K562 (cell line): ENCODE data around the gene ZNF791.

Experiments
- FIP1L1 ChIP-seq: fragments of 200-400 bp; formaldehyde crosslinking; IDR thresholded peaks from 2 replicates; pipeline ENCODE4 v1.6.1; 2018; ENCODE audit warnings: mild to moderate bottlenecking, low read depth, low read length; ENCODE audit not compliant: poor library complexity, severe bottlenecking
- FOXA3 ChIP-seq, 2 experiments: fragments of 450-650 bp in 1 of 2; sonication (generic) in 1 of 2; formaldehyde crosslinking; IDR thresholded peaks in 1 of 2; conservative IDR thresholded peaks in 1 of 2; 2 replicates each; pipeline versions ENCODE4 v1.4.0 to v1.8.0; 2020 to 2022; ENCODE audit warnings: mild to moderate bottlenecking in 2 of 2, missing genetic modification reagents in 1 of 2
- HLTF ChIP-seq: fragments of 450-650 bp; IDR thresholded peaks from 2 replicates; pipeline ENCODE4 v1.6.1; 2016
- MEF2A ChIP-seq: IDR thresholded peaks from 2 replicates; pipeline ENCODE4 v1.6.1; 2011; ENCODE audit warnings: low read depth, mild to moderate bottlenecking, low read length, moderate library complexity; ENCODE audit not compliant: control insufficient read depth
- MYC ChIP-seq, 2 experiments: fragments of 250-450 bp in 1 of 2; sonication (Bioruptor Pico) in 1 of 2; IDR thresholded peaks; 2 replicates each; pipeline versions ENCODE4 v1.5.1 to v1.6.1; 2012 to 2021; ENCODE audit warnings: low read depth in 2 of 2, borderline replicate concordance in 1 of 2, improper control_type of control experiment in 1 of 2, low read length in 1 of 2, mild to moderate bottlenecking in 1 of 2, moderate library complexity in 1 of 2
- NFE2L1 ChIP-seq: fragments of 450-650 bp; IDR thresholded peaks from 2 replicates; pipeline ENCODE4 v1.6.1; 2016; ENCODE audit warnings: missing genetic modification characterization, low read depth, mild to moderate bottlenecking, missing compliant biosample characterization, moderate library complexity, borderline replicate concordance
- NKRF ChIP-seq: fragments of 450-650 bp; IDR thresholded peaks from 2 replicates; pipeline ENCODE4 v1.6.1; 2016; ENCODE audit warnings: borderline replicate concordance
- POLR2A ChIP-seq: fragments of 450-650 bp; conservative IDR thresholded peaks from 2 replicates; pipeline ENCODE4 v1.6.1; 2016
- RBBP5 ChIP-seq: fragments of 200-600 bp; sonication (generic); IDR thresholded peaks from 2 replicates; pipeline ENCODE4 v1.6.1; 2012; ENCODE audit warnings: borderline replicate concordance, mild to moderate bottlenecking, low read length, control low read depth, inconsistent platforms; ENCODE audit not compliant: insufficient read depth, poor library complexity, severe bottlenecking
- TF ChIP-seq, protein P1 (sequence below), 2 experiments: fragments of 450-650 bp; formaldehyde crosslinking in 1 of 2; IDR thresholded peaks; 2 replicates each; pipeline versions ENCODE4 v1.4.0 to v1.6.1; 2014 to 2020; ENCODE audit warnings: mild to moderate bottlenecking in 2 of 2, borderline replicate concordance in 1 of 2, low read depth in 1 of 2
- TF ChIP-seq, protein P2 (sequence below), 3 experiments: IDR thresholded peaks in 2 of 3; conservative IDR thresholded peaks in 1 of 3; 2 replicates each; pipeline ENCODE4 v1.5.1; 2011 to 2012; ENCODE audit warnings: low read length in 3 of 3, mild to moderate bottlenecking in 3 of 3, control low read depth in 2 of 3, improper control_type of control experiment in 1 of 3, inconsistent platforms in 1 of 3, low read depth in 1 of 3, mixed read lengths in 1 of 3, moderate library complexity in 1 of 3; ENCODE audit not compliant: insufficient read depth in 2 of 3
- TF ChIP-seq, protein P3 (sequence below): sonication (generic); formaldehyde crosslinking; IDR thresholded peaks from 2 replicates; pipeline ENCODE4 v1.8.1; 2022; ENCODE audit warnings: missing genetic modification reagents

DNA sequence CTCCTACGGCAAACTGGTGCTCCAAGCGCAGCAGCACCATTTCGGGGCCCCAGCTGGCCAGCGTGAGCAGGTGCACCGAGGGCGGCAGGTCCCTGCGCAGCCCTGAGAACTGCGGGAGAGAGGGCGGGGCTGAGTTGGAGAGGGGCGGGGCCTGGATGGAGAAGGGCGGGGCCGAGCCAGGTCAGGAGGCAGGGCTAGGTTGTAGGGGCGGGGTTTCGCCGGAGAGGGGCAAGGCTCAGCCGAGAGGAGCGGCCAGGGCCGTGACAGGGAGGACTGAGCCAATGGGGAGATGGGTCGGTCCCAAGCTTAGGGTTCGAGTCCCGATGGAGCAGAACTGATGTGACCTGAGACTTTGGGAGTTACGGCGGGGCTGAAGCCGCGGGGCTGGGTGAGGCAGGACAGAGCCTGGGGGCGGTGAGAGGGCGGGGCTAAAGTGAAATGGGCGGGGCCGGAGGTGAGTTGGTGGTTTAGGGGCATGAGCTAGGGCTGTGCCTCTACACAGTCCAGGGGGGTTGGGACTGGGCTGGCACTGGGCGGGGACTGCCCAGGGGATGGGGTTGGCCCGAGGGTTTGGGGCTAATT is 36.9 kb downstream of the ZNF791 start:
- TF ChIP-seq, protein P1, sequence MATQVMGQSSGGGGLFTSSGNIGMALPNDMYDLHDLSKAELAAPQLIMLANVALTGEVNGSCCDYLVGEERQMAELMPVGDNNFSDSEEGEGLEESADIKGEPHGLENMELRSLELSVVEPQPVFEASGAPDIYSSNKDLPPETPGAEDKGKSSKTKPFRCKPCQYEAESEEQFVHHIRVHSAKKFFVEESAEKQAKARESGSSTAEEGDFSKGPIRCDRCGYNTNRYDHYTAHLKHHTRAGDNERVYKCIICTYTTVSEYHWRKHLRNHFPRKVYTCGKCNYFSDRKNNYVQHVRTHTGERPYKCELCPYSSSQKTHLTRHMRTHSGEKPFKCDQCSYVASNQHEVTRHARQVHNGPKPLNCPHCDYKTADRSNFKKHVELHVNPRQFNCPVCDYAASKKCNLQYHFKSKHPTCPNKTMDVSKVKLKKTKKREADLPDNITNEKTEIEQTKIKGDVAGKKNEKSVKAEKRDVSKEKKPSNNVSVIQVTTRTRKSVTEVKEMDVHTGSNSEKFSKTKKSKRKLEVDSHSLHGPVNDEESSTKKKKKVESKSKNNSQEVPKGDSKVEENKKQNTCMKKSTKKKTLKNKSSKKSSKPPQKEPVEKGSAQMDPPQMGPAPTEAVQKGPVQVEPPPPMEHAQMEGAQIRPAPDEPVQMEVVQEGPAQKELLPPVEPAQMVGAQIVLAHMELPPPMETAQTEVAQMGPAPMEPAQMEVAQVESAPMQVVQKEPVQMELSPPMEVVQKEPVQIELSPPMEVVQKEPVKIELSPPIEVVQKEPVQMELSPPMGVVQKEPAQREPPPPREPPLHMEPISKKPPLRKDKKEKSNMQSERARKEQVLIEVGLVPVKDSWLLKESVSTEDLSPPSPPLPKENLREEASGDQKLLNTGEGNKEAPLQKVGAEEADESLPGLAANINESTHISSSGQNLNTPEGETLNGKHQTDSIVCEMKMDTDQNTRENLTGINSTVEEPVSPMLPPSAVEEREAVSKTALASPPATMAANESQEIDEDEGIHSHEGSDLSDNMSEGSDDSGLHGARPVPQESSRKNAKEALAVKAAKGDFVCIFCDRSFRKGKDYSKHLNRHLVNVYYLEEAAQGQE (IDR thresholded peaks at IDR 0.05; ENCODE audit: borderline replicate concordance), result no peak
- TF ChIP-seq, protein P1 (CRISPR knock-in tag; IDR thresholded peaks at IDR 0.05; ENCODE audit: low read depth), result no peak
- TF ChIP-seq FIP1L1 (no peak), HLTF (no peak), NKRF (no peak), RBBP5 (no peak), FOXA3 (CRISPR knock-in tag; conservative IDR thresholded peaks at IDR 0.05 in 1 of 2, IDR thresholded peaks at IDR 0.05 in 1 of 2) (no peak), POLR2A (no peak), MEF2A (no peak), MYC (IDR thresholded peaks at IDR 0.05; ENCODE audit: low read depth, low read length) (no peak), MYC (CRISPR knock-in tag; IDR thresholded peaks at IDR 0.05; ENCODE audit: borderline replicate concordance, low read depth) (no peak), NFE2L1 (tag) (no peak)
- TF ChIP-seq, protein P2, sequence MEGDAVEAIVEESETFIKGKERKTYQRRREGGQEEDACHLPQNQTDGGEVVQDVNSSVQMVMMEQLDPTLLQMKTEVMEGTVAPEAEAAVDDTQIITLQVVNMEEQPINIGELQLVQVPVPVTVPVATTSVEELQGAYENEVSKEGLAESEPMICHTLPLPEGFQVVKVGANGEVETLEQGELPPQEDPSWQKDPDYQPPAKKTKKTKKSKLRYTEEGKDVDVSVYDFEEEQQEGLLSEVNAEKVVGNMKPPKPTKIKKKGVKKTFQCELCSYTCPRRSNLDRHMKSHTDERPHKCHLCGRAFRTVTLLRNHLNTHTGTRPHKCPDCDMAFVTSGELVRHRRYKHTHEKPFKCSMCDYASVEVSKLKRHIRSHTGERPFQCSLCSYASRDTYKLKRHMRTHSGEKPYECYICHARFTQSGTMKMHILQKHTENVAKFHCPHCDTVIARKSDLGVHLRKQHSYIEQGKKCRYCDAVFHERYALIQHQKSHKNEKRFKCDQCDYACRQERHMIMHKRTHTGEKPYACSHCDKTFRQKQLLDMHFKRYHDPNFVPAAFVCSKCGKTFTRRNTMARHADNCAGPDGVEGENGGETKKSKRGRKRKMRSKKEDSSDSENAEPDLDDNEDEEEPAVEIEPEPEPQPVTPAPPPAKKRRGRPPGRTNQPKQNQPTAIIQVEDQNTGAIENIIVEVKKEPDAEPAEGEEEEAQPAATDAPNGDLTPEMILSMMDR (IDR thresholded peaks at IDR 0.05 in 2 of 3, conservative IDR thresholded peaks at IDR 0.05 in 1 of 3; ENCODE audit: insufficient read depth in 2 of 3, low read depth in 1 of 3, low read length in 3 of 3), result 0 out of 6 replicates have a peak, but pooled peaks of 1 of the 3 experiments have one; percentile 22
- TF ChIP-seq, protein P3, sequence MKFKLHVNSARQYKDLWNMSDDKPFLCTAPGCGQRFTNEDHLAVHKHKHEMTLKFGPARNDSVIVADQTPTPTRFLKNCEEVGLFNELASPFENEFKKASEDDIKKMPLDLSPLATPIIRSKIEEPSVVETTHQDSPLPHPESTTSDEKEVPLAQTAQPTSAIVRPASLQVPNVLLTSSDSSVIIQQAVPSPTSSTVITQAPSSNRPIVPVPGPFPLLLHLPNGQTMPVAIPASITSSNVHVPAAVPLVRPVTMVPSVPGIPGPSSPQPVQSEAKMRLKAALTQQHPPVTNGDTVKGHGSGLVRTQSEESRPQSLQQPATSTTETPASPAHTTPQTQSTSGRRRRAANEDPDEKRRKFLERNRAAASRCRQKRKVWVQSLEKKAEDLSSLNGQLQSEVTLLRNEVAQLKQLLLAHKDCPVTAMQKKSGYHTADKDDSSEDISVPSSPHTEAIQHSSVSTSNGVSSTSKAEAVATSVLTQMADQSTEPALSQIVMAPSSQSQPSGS, result no peak
